GM12865 (cell line): Measurements from ENCODE around the gene STXBP2.

Experiments
- DNase-seq: peaks from one replicate; pipeline ENCODE4 v3.0.0; 2010; ENCODE audit warnings: low read depth
- H3K4me3 ChIP-seq: 2 replicates; pipeline ENCODE4 v1.5.1; 2011; ENCODE audit warnings: mild to moderate bottlenecking, low read depth, low read length, control low read depth
- CTCF ChIP-seq: IDR thresholded peaks from 2 replicates; pipeline ENCODE4 v1.5.1; 2011; ENCODE audit warnings: low read length, control low read depth, low read depth, inconsistent platforms; ENCODE audit not compliant: insufficient read depth; ENCODE audit errors: missing control alignments

STXBP2 gene

GRCh38 chr19:7669641-7670040 lies 32.7 kb downstream of the STXBP2 start:
- no peak for DNase-seq
- no peak for TF ChIP-seq CTCF
- no peak overlapping the region for H3K4me3 ChIP-seq

- peak overlapping the region; percentile 15; the same call in 1 of the 2 replicates for H3K4me3 ChIP-seq
- no peak for DNase-seq
- TF ChIP-seq CTCF: no peak
Observed at GRCh38 chr19:7670150-7670783, 33.4 kb downstream of the STXBP2 start.

- no peak overlapping the region for H3K4me3 ChIP-seq
- no peak for DNase-seq
- no peak for TF ChIP-seq CTCF
Observed at GRCh38 chr19:7670790-7671189, 33.9 kb downstream of the STXBP2 start.

GRCh38 chr19:7672522-7672921 lies 35.6 kb downstream of the STXBP2 start:
- H3K4me3 ChIP-seq: no peak overlapping the region
- DNase-seq: no peak
- TF ChIP-seq CTCF: no peak

- no peak for TF ChIP-seq CTCF
- no peak overlapping the region for H3K4me3 ChIP-seq
- peak; percentile 80 for DNase-seq
Observed at GRCh38 chr19:7674010-7675005, 37.4 kb downstream of the STXBP2 start.

- no peak for TF ChIP-seq CTCF
Observed at GRCh38 chr19:7676376-7676775, 39.5 kb downstream of the STXBP2 start.

More at GRCh38 chr19:7676376-7676775, 39.5 kb downstream of the STXBP2 start:
- no peak overlapping the region for H3K4me3 ChIP-seq
- DNase-seq: no peak
